GM12878 (cell line): ENCODE results near the gene ANKRD26. TPM values are rescaled to one million over a fixed set of nuclear protein-coding genes. Genes with fewer than 3 reads are reported as not detected.

Source experiments
- ATAC-seq: fragments of 200-7000 bp; cut with Tn5 transposase; 3 replicates; pipeline ENCODE4 v1.9.1; 2020; ENCODE audit warnings: mild to moderate bottlenecking, moderate library complexity
- BruUV-seq: library from RNA; stranded (reverse); fragments of 400-500 nt; replicated peaks from 2 replicates; lab custom pipeline; 2021; lab: Mats Ljungman, UMichigan
- CTCF ChIA-PET: fragments of 300-600 bp; sonication (Branson Sonifier 250); formaldehyde crosslinking; extraction: SDS; loops from one replicate; lab custom pipeline; 2021; ENCODE audit warnings: inconsistent platforms; lab: Yijun Ruan, JAX
- POLR2A ChIA-PET: fragments of 350-600 bp; formaldehyde crosslinking; extraction: SDS; loops from one replicate; lab custom pipeline; 2021; ENCODE audit warnings: inconsistent platforms; lab: Charles Lee
- RAD21 ChIA-PET: fragments of 300-600 bp; sonication (Branson Sonifier 250); formaldehyde crosslinking; loops from one replicate; lab custom pipeline; 2023; ENCODE audit warnings: antibody characterized with exemption; ENCODE audit not compliant: unreplicated experiment; lab: Charles Lee
- SMC1A ChIA-PET: fragments of 300-600 bp; sonication (Branson Sonifier 250); formaldehyde crosslinking; loops from one replicate; lab custom pipeline; 2023; ENCODE audit not compliant: unreplicated experiment, uncharacterized antibody; lab: Charles Lee
- DNase-seq: peaks from one replicate; pipeline ENCODE4 v3.0.0-alpha.2; 2011; ENCODE audit warnings: low read depth, low spot score
- FAIRE-seq: peaks from 3 replicates; lab custom pipeline; 2011; peaks lifted over from hg19 to GRCh38; lab: Jason Lieb, UNC
- H2AFZ ChIP-seq: 2 replicates; pipeline ENCODE4 v1.6.0; 2011; ENCODE audit warnings: low read depth, low read length, control low read depth; ENCODE audit not compliant: control insufficient read depth
- H3K27ac ChIP-seq: 2 replicates; pipeline ENCODE4 v1.5.1; 2011; ENCODE audit warnings: control low read depth; ENCODE audit not compliant: control insufficient read depth, insufficient read depth
- H3K27me3 ChIP-seq, 2 experiments: replicated peaks in 1 of 2; 2 replicates each; pipeline versions ENCODE4 v1.6.0 to v1.6.1; 2011; ENCODE audit warnings: low read length in 1 of 2; ENCODE audit not compliant: control insufficient read depth in 2 of 2, insufficient read depth in 2 of 2
- H3K36me3 ChIP-seq, 2 experiments: 2 replicates each; pipeline ENCODE4 v1.5.1; 2011; ENCODE audit warnings: low read length in 1 of 2; ENCODE audit not compliant: control insufficient read depth in 2 of 2, insufficient read depth in 2 of 2
- H3K4me1 ChIP-seq: 2 replicates; pipeline ENCODE4 v1.6.1; 2011; ENCODE audit warnings: mild to moderate bottlenecking, low read length, moderate library complexity, mixed read lengths; ENCODE audit not compliant: control insufficient read depth, insufficient read depth
- H3K4me2 ChIP-seq: 2 replicates; pipeline ENCODE4 v1.6.0; 2011; ENCODE audit warnings: control low read depth; ENCODE audit not compliant: control insufficient read depth, insufficient read depth
- H3K4me3 ChIP-seq: fragments of 200-600 bp; sonication (generic); 2 replicates; pipeline ENCODE4 v1.5.1; 2016
- H3K79me2 ChIP-seq: 2 replicates; pipeline ENCODE4 v1.6.0; 2011; ENCODE audit warnings: low read length; ENCODE audit not compliant: control insufficient read depth, insufficient read depth
- H3K9ac ChIP-seq: 2 replicates; pipeline ENCODE4 v1.8.0; 2011; ENCODE audit warnings: low read length, control low read depth, mixed read lengths; ENCODE audit not compliant: control insufficient read depth, insufficient read depth
- H3K9me3 ChIP-seq: replicated peaks from 3 replicates; pipeline ENCODE4 v1.5.1; 2011; ENCODE audit warnings: mild to moderate bottlenecking, low read length; ENCODE audit not compliant: control insufficient read depth, insufficient read depth
- H4K20me1 ChIP-seq: 2 replicates; pipeline ENCODE4 v1.6.0; 2011; ENCODE audit not compliant: control insufficient read depth, insufficient read depth
- BRCA1 ChIP-seq: IDR thresholded peaks from 2 replicates; pipeline ENCODE4 v1.6.1; 2011; ENCODE audit warnings: low read depth, low read length, improper control_type of control experiment
- CHD1 ChIP-seq: IDR thresholded peaks from 2 replicates; pipeline ENCODE4 v1.6.1; 2012; ENCODE audit warnings: low read depth, low read length, improper control_type of control experiment
- ESRRA ChIP-seq: IDR thresholded peaks from 2 replicates; pipeline ENCODE4 v1.6.1; 2012; ENCODE audit warnings: mild to moderate bottlenecking, low read length, improper control_type of control experiment
- HCFC1 ChIP-seq: fragments of 150-350 bp; IDR thresholded peaks from 2 replicates; pipeline ENCODE4 v1.6.1; 2014; ENCODE audit warnings: low read length
- HDGF ChIP-seq: fragments of 450-650 bp; IDR thresholded peaks from 2 replicates; pipeline ENCODE4 v1.6.1; 2016; ENCODE audit warnings: antibody characterized with exemption
- LARP7 ChIP-seq: fragments of 450-650 bp; IDR thresholded peaks from 2 replicates; pipeline ENCODE4 v1.6.1; 2017; ENCODE audit warnings: mild to moderate bottlenecking
- MYC ChIP-seq: IDR thresholded peaks from 2 replicates; pipeline ENCODE4 v1.6.1; 2011; ENCODE audit warnings: mild to moderate bottlenecking, low read length, moderate library complexity, inconsistent platforms; ENCODE audit not compliant: insufficient read depth, insufficient replicate concordance, insufficient read length, severe bottlenecking
- POLR2AphosphoS2 ChIP-seq: IDR thresholded peaks from 2 replicates; pipeline ENCODE4 v1.6.1; 2011; ENCODE audit warnings: low read depth, mild to moderate bottlenecking, low read length, improper control_type of control experiment, moderate library complexity
- SMARCA5 ChIP-seq: fragments of 450-650 bp; IDR thresholded peaks from 2 replicates; pipeline ENCODE4 v1.6.1; 2017; ENCODE audit warnings: mild to moderate bottlenecking
- TCF12 ChIP-seq: IDR thresholded peaks from 2 replicates; pipeline ENCODE4 v1.6.1; 2011; ENCODE audit warnings: low read depth, mild to moderate bottlenecking, low read length
- WGBS: methylation state at CpG from one replicate; pipeline ENCODE4 v1.1.6; 2016; ENCODE audit warnings: low lambda C conversion rate; ENCODE audit not compliant: insufficient replicate concordance, insufficient coverage; ENCODE audit errors: missing lambda C conversion rate; 5-methylcytosine and 5-hydroxymethylcytosine counted together
- in situ Hi-C: fragments of 300-500 bp; cut with MboI; formaldehyde crosslinking; loops from 9 replicates; pipeline ENCODE4 v1.14.3; 2018; ENCODE audit warnings: mixed read lengths
- intact Hi-C: fragments of 100-400 bp; cut with micrococcal nuclease; formaldehyde crosslinking; loops from one replicate; pipeline ENCODE4 v1.14.2; 2022; ENCODE audit not compliant: unreplicated experiment
- polyA plus RNA-seq, 11 experiments: library from polyadenylated mRNA; depleted of rRNA in 4 of 11; unstranded in 6 of 11; stranded (reverse) in 5 of 11; fragments of >200 nt; fragmentation: Nextera tagmentation in 4 of 11; fragmentation: Illumina TruSeq in 1 of 11; extraction: Ambion mirVana in 4 of 11; extraction: Trizol in 1 of 11; gene quantifications; 1 replicate in 1 of 11; 2 replicates in 10 of 11; pipeline versions ENCODE4 v1.2.1 to v1.2.3, GENCODE V29; 2011 to 2016; ENCODE audit warnings: inconsistent platforms in 2 of 11, missing spikeins in 2 of 11, low read depth in 1 of 11
- total RNA-seq, 4 experiments: library from RNA; depleted of rRNA in 3 of 4; stranded (reverse); fragments of >200 nt in 3 of 4; fragmentation: Illumina TruSeq in 1 of 4; extraction: Trizol in 1 of 4; gene quantifications; 2 replicates each; pipeline versions ENCODE4 v1.2.1 to v1.2.3, GENCODE V29; 2013 to 2021
- TF ChIP-seq, protein P1 (sequence below): fragments of 450-650 bp; IDR thresholded peaks from 2 replicates; pipeline ENCODE4 v1.6.1; 2017; ENCODE audit warnings: mild to moderate bottlenecking, low read depth, inconsistent platforms; ENCODE audit not compliant: poor library complexity, severe bottlenecking
- TF ChIP-seq, protein P2 (sequence below): fragments of 450-650 bp; formaldehyde crosslinking; IDR thresholded peaks from 2 replicates; pipeline ENCODE4 v1.4.0; 2022; ENCODE audit warnings: mild to moderate bottlenecking, moderate library complexity
- TF ChIP-seq, protein P3 (sequence below): fragments of 450-650 bp; formaldehyde crosslinking; IDR thresholded peaks from 2 replicates; pipeline ENCODE4 v1.5.0; 2022; ENCODE audit warnings: mild to moderate bottlenecking, missing genetic modification characterization

Gene ANKRD26
- total and polyA plus RNA-seq, 10 of the 15 experiments (the other 5 are each of a cell fraction or from before 2014, with no cell fraction given), result 2.3 to 12.0 (median 5.1) TPM

DNA sequence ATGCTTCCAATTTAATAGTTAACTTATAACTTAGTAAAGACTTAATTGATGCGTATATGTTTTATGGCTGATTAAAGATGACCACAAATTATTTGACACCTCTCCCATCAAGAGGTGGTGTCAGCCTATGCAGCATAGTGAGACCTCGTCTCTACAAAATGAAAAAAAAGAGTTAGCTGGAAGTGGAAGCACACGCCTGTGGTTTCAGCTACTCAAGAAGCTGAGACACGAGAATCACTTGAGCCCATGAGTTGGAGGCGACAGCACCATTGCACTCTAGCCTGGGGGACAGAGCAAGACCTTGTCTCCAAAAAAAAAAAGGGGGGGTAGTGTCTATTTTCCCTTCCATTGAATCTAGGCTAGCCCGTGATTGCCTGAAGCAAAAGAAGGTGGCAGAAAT is 140.5 kb downstream of the ANKRD26 start:
- Histone ChIP-seq H3K36me3 (no peaks in the 10 kb centered on the region), H3K4me2 (no peak overlapping the region), H2AFZ (no peak overlapping the region), H3K9me3 (no peaks in the 10 kb centered on the region), H3K9ac (no peak overlapping the region), H3K4me1 (no peaks in the 10 kb centered on the region), H4K20me1 (no peaks in the 10 kb centered on the region), H3K4me3 (no peak overlapping the region), H3K27ac (no peak overlapping the region), H3K79me2 (no peaks in the 10 kb centered on the region), H3K27me3 (no peaks in the 10 kb centered on the region)
- FAIRE-seq (no peak), ATAC-seq (no peak), DNase-seq (no peak)
- TF ChIP-seq MYC (no peak), POLR2AphosphoS2 (no peak), BRCA1 (no peak), TCF12 (no peak), ESRRA (no peak), SMARCA5 (no peak), LARP7 (no peak), HCFC1 (no peak), CHD1 (no peak), HDGF (no peak)
- TF ChIP-seq, protein P1, sequence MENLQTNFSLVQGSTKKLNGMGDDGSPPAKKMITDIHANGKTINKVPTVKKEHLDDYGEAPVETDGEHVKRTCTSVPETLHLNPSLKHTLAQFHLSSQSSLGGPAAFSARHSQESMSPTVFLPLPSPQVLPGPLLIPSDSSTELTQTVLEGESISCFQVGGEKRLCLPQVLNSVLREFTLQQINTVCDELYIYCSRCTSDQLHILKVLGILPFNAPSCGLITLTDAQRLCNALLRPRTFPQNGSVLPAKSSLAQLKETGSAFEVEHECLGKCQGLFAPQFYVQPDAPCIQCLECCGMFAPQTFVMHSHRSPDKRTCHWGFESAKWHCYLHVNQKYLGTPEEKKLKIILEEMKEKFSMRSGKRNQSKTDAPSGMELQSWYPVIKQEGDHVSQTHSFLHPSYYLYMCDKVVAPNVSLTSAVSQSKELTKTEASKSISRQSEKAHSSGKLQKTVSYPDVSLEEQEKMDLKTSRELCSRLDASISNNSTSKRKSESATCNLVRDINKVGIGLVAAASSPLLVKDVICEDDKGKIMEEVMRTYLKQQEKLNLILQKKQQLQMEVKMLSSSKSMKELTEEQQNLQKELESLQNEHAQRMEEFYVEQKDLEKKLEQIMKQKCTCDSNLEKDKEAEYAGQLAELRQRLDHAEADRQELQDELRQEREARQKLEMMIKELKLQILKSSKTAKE, result no peak
- TF ChIP-seq, protein P2, sequence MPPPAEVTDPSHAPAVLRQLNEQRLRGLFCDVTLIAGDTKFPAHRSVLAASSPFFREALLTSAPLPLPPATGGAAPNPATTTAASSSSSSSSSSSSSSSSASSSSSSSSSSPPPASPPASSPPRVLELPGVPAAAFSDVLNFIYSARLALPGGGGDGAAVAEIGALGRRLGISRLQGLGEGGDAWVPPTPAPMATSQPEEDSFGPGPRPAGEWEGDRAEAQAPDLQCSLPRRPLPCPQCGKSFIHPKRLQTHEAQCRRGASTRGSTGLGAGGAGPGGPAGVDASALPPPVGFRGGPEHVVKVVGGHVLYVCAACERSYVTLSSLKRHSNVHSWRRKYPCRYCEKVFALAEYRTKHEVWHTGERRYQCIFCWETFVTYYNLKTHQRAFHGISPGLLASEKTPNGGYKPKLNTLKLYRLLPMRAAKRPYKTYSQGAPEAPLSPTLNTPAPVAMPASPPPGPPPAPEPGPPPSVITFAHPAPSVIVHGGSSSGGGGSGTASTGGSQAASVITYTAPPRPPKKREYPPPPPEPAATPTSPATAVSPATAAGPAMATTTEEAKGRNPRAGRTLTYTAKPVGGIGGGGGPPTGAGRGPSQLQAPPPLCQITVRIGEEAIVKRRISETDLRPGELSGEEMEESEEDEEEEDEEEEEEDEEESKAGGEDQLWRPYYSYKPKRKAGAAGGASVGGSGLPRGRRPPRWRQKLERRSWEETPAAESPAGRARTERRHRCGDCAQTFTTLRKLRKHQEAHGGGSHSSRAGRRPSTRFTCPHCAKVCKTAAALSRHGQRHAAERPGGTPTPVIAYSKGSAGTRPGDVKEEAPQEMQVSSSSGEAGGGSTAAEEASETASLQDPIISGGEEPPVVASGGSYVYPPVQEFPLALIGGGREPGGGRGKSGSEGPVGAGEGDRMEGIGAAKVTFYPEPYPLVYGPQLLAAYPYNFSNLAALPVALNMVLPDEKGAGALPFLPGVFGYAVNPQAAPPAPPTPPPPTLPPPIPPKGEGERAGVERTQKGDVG (CRISPR knock-in tag), result no peak
- TF ChIP-seq, protein P3, sequence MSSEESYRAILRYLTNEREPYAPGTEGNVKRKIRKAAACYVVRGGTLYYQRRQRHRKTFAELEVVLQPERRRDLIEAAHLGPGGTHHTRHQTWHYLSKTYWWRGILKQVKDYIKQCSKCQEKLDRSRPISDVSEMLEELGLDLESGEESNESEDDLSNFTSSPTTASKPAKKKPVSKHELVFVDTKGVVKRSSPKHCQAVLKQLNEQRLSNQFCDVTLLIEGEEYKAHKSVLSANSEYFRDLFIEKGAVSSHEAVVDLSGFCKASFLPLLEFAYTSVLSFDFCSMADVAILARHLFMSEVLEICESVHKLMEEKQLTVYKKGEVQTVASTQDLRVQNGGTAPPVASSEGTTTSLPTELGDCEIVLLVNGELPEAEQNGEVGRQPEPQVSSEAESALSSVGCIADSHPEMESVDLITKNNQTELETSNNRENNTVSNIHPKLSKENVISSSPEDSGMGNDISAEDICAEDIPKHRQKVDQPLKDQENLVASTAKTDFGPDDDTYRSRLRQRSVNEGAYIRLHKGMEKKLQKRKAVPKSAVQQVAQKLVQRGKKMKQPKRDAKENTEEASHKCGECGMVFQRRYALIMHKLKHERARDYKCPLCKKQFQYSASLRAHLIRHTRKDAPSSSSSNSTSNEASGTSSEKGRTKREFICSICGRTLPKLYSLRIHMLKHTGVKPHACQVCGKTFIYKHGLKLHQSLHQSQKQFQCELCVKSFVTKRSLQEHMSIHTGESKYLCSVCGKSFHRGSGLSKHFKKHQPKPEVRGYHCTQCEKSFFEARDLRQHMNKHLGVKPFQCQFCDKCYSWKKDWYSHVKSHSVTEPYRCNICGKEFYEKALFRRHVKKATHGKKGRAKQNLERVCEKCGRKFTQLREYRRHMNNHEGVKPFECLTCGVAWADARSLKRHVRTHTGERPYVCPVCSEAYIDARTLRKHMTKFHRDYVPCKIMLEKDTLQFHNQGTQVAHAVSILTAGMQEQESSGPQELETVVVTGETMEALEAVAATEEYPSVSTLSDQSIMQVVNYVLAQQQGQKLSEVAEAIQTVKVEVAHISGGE, result no peak
- intact Hi-C loops, result no loop called here
- ChIA-PET CTCF (interaction anchor here (1.2 kb wide), 1 partner anchor 51 kb away, joined by 4 read pairs; no protein-coding TSS in a partner anchor), RAD21 (no interaction called here), SMC1A (no interaction called here), POLR2A (interaction anchor here (0.7 to 1.0 kb wide), 2 partner anchors 9 to 1919 kb away, joined by 3 to 4 read pairs; no protein-coding TSS in a partner anchor)
- BruUV-seq, result no TSS peak
- in situ Hi-C loops, result no loop called here
- 86% methylated on average over 6 of the region's 6 CpGs for WGBS
